HL-60/S4 (cell line): Measurements from ENCODE around the gene CBFB.
"Not testable (repeated sequence)": the region's sequence is repeated elsewhere in the genome, so short reads cannot be mapped to it uniquely, and the experiment has no call there.

Source experiments
- in situ Hi-C: fragments of 300-500 bp; cut with MboI; formaldehyde crosslinking; loops from 2 replicates; pipeline ENCODE4 v1.14.3; 2022; ENCODE audit warnings: low sequenced_read_pairs

CBFB gene

DNA sequence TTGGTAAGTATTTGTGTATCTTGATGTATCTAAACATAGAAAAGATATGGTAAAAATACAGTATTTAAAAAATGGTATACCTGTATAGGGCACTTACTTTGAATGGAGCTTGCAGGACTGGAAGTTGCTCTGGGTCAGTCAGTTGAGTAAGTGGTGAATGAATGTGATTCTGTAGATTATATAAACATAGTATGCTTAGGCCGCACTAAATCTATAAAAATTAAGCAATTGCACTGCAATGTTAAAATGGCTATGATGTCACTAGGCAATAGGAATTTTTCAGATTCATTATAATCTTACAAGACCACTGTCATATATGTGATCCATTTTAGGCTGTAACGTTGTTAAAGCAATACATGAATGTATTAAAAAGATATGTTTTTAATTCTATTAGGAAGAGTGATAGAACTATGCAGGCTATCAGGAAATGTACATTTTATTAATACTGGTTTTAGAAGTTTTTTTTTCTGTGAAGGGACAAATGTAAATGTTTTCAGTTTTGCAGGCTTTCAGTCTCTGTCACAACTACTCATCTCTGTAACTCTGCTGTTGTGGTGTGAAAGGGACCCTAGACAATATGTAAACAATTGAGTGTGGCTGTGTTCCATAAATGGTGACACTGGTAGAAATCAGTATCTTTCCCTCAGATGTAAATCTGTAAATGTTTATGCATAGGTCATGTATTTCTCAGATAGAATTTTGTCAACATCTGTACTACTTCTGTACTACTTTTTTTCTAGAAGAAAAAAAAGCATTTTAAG, 10.5 kb downstream of the CBFB start:
- in situ Hi-C loops: no loop called here

DNA sequence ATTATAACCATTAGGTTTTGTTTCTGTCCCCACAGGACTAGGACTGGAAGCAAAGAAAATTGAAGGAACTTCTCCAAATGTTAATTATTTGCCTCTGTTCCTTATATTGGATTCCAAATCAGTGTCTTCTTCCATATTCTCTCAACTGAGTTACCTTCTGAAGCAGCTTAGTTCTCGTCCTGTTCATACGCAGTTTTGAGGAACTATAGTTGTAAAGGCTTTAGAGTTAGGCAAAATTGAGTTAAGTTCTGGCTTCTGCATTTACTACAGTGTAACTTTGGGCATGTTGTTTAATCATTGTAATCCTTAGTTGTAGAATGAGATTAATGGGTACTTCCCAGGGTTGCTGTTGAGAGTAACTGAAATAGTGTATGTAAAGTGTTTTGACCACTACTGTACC, 11.2 kb downstream of the CBFB start:
- in situ Hi-C loops: no loop called here

DNA sequence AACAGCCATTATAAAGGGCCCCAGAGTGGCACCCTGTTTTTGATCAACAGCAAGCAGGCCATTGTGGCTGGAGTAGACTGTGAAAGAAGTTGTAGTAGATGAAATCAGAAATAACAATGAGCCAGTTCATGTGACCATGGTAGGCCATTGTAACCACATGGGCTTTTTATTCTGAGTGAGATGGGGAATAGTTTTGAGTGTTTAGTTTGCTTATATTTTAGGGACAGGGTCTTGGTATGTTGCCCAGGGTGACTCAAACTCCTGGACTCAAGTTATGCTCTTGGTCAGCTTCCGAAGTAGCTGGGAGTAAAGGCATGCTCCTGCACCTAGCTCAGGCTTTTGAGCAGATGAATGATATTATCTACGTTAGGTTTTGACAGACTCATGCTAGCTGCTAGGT, 12.0 kb downstream of the CBFB start:
- in situ Hi-C loops: no loop called here

DNA sequence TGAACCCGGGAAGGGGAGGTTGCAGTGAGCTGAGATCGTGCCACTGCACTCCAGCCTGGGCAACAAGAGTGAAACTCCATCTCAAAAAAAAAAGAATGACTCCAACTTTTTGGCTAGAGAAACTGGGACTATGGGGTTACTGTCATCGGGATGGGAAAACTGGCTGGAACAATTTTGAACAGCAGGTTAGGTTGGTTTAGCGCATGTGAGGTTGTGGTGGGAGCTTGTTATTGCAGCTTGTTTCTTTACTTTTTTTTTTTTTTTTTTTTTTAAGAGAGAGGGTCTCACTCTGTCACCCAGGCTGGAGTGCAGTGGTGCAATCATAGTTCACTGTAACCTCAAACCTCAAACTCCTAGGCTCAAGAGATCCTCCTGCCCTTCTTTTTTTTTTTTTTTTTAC, 12.6 kb downstream of the CBFB start:
- in situ Hi-C loops: not testable (repeated sequence)

DNA sequence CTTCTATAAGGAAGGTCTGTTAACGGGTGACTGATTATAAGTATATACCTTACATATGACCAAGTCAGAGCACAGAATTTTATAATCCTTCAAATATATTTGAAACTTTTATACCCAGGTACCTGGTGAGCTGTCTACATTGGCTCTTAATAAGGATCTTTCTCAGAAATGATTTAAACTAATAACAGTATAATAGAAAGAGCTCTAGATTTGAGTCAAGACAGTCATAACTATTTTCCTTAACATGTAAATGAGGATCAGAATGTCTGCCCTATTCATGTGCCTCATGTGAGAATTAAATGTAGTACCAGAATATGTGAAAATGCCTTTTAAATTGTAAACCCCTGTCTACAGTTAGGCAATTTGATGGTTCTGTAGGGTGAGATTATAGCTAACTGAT, 14.5 kb downstream of the CBFB start:
- in situ Hi-C loops: no loop called here

DNA sequence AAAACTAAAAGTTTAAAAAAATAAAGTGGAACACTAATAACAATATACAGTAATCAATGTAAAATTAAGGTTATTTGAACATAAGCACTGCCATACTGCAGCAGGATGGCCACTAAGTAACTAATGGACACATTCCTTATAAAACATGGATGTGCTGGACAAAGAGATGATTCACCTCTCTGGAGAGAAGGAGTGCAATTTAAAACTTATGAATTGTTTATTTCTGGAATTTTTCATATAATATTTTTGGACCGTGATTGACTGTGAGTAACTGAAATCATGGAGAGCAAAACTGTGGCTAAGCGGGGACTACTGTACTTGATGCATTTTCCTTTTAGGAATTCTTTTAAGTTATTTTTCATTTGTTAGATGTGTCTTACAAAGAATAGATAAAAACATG, 21.8 kb downstream of the CBFB start:
- in situ Hi-C loops: no loop called here

DNA sequence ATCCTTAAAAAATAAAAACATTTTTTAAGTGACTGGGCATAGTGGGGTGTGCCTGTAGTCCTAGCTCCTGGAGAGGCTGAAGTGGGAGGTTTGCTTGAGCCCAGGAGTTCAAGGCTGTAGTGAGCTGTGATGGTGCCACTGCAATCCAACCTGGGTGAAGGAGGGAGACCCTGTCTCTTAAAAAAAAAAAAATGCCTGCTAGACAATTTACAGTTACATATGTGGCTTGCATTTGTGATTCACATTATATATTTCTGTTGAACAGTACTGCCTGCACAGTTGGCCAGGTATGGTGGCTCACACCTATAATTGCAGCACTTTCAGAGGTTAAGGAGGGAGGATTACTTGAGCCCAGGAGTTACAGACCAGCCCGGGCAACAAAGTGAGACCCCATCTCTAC, 23.4 kb downstream of the CBFB start:
- in situ Hi-C loops: no loop called here

DNA sequence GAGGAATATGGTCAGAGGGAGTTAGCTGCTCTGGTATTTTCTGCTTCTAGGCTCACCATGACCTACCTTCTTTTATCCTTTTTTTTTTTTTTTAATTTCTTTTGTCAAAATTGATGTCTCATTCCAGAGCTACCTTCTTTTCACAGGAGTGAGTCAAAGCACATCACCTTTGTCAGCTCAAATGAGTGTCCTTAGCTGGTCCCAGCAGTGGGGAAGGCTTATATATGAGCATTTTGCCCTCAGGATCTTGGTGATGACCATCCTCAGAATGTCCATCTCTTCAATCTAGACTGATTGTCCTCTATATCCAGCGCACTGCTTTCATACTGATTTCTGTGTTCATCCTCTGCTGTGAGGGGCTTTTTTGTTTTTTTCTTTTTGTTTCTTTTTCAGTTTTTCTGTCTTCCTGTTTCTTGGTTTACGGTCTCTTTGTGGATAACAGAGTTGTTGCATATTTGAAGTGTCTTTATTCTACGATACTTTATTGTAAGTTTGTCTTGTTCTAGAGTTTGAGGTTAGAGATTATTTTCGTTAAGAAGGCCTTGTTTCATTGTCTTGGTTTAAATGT, 24.9 kb downstream of the CBFB start:
- in situ Hi-C loops: no loop called here

DNA sequence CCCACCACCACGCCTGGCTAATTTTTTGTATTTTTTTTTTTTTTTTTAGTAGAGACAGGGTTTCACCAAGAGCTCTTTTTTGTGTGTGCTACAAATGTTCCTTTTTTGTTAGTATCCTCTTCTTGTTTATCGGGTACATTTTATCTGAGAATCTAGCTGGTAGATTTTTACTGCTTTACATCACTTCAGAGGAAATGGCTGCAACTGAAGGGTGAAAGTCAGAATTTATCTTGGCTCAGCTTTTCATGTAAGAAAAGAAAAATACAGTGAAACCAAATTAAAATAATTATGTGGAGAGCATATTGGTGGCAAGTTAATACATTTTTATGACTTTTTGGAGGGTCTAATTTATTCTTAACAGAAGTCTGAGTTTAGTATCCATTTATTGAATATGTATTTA, 26.0 kb downstream of the CBFB start:
- in situ Hi-C loops: no loop called here

DNA sequence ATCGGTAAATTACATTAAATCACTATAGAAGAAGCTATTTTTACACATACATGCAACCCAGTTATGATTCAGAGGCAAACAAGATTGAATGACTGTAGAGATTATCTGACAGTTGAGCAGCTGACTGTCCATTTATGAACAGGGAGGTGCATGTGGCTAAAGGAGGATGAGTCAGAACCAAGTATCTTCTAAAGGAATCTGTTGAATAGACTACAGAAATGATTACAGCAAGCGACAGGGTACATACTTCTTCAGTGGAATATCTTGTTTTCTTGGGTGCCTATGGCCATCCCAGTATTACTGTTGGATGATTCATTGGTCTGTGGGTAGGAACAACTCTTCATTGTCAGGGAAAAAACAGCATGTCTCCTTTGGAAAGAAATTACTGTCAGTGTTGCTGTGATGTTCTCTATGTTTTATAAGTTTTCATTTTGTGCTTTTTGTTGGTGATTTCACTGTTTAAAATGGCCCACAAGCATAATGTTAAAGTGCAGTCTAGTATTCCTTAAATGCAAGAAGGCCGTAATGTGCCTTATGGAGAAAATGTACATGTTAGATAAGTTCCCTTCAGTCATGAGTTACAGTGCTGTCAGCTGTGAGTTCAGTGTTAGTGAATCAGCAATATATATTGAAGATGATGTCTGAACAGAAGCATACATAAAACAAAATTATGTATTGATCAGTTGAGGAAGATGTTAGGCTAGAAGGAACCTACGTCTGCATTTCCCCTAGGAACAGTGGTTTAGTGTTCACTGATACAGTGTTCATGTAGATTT, 27.0 kb downstream of the CBFB start:
- in situ Hi-C loops: no loop called here

DNA sequence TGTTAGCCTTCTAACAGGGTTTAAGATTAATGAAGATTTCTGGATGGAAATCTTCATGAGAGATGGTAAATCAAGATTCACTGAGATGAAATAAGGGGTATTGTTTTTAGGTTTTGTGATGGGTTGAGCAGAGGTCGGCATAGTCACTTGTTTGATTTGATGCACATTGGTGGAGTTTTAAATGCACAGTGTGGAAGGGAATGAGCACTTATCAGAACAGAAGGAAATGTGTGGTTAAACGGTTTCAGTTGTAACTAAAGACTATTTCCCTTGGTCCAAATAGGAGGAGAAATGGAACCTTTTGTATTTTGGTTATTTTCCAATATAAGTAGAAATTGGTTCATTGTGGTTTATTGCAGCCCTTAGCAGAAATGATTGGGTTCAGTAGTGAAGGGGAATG, 34.1 kb downstream of the CBFB start:
- in situ Hi-C loops: no loop called here

DNA sequence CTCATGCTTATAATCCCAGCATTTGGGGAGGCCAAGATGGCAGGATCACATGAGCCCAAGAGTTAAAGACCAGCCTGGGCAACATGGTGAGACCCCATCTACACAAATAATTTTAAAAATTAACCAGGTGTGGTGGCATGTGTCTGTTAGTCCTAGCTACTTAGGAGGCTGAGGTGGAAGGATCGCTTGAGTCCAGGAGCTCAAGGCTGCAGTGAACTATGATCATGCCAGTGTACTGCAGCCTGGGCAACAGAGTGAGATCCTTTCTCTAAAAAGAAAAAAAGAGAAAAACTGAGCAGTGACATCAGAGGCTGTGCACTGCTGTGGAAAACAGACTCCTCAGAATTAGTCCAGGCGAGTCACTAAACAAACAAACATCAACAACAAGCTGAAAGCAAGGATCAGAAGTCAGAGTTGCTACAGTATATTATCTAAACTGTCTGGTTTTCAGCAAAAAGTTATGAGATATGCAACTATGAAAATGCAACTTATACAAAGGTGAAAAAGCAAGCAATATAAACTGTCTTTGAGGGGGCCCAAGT, 39.3 kb downstream of the CBFB start:
- in situ Hi-C loops: no loop called here

DNA sequence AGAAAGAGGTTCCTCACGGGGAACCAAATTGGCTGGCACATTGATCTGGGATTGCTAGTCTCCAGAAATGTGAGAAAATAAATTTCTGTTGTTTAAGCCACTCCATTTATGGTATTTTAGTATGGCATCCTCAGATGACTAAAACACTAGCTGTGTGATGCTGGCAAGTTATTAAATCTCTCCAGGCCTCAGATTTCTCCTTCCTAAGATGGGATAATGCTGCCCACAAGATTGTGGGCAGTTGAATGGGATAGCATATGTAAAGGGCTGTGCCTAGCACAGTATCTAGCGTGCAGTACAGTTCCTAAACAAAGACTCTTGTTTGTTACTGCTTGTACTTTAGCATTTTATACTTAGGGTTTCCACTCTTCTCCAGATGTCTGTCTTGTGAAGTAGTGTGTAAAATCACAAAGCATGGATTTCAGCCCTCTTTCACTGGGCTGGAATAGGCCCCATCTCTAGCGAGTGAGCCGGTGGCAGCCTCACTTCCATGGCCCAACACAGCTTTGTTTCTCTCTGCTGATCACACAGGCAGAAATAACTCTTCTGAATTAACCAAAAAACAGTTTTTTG, 42.6 kb downstream of the CBFB start:
- in situ Hi-C loops: no loop called here

DNA sequence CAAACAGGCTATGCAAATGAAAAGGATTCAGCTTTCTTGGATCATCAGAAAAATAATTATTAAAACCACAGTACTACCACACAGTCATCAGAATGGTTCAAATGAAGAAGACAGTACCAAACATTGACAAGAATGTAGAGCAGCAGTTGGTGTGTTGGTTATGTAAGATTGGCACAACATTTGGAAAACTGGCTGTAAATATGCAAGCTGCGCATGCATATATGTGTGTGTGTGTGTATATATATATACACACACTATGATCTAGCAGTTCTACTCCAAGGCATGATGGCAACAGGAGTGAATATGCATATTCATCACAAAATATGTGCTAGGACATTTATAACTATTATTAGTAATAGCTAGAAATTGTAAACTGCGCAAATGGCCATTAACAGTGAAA, 46.4 kb downstream of the CBFB start:
- in situ Hi-C loops: no loop called here

DNA sequence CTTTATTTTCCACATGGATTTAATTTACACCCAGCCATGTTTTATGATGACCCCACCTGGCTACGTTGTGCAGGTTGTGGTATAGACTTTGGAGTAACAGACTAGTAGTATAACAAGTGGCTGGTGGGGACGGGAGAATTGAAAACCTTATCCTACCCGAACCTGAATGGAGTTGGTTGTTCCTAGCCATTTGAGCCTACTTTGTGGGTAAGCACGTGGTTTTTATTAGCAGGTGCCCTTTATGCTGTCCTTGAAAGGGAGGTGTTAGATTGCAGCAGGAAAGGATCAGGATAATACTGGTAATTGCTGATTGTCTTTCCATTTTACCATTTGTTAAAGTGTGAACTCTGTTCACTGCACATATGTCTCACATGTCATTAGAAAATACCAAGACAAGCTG, 48.9 kb downstream of the CBFB start:
- in situ Hi-C loops: no loop called here

DNA sequence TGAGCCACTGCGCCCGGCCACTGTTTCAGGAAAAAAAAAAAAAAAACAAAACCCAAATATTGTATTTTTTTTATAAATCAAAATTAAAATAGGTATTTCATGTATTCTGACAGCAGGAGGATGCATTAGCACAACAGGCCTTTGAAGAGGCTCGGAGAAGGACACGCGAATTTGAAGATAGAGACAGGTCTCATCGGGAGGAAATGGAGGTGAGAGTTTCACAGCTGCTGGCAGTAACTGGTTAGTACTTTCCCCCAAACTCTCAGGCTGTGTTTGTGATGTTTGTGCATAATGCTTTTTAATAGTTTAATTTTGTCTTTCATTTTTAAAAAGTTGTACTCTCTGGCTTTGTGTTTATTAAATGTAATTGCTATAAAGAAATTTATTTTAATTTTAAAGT, 53.2 kb downstream of the CBFB start:
- in situ Hi-C loops: no loop called here

DNA sequence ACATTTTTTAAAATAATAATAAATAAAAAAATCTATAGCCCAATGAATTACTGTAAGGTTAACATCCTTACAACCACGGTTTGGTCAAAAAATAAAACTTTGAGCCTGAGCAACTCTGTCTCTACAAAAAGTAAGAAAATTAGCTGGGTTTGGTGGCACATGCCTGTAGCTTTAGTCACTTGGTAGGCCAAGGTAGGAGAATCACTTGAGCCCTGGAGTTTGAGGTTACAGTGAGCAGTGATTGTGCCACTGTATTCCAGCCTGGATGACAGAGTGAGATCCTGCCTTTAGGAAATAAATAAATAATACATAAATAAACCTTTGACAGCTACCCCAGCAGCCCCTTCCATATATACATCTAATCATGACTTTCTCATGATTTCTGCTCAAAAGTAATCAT, 53.9 kb downstream of the CBFB start:
- in situ Hi-C loops: no loop called here

DNA sequence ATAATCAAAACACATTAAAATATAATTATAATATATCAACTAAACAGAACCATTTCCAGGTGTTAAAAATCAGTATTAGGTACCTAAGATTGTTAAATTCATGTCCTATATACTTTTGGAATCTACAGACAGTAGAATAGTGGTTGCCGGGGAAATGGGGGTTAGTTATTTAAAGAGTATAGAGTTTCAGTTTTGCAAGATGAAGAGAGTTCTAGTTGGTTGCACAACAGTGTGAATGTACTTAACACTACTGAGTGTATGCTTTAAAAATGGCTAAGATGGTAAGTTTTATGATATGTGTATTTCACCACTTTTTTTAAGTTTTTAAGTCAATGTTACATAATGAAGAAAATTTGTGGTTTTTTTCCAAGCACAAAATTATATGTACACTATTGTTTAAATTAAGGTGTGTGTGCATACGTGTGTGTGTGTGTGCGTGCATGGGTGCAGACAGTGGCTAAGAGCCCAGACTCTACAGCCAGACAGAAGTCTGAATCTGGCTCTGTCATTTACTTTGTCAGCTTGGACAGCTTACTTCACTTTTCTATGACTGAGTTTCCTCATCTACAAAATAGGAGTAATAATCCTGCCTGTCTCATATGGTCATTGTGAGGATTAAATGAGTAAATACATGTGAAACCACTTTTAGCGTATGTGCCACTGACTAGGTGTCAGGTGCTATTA, 55.5 kb downstream of the CBFB start:
- in situ Hi-C loops: no loop called here

DNA sequence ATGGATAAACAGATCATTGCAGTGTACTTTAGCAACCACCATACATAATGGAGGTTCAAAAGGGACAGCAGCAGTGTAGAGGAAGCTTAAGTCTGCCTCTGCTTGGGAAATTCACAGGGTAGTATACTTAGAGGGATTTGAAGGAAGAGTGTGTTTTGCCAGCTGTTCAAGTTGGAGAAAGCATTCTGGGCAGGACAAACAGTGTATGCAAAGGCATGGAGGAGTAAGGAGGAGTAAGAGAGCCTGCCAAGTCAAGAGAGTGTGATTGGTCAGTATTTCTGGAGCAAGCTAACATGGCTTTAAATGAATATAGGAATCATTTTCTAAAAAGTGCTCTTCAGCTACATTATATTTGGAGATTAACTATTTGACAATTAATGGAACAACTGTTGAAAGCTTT, 57.9 kb downstream of the CBFB start:
- in situ Hi-C loops: no loop called here

DNA sequence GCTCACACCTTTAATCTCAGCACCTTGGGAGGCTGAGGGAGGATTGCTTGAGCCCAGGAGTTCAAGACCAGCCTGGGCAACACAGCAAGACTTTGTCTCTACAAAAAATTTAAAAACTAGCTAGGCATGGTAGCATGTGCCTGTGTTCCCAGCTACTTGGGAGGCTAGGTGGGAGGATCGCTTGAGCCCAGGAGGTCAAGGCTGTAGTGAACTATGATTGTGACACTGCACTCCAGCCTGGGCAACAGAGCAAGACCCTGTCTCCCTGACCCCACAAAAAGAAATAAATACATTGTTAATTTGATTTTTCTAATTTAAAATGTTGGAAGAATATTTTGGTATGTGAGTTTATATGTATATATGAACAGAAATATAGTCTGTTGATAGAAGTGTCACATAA, 58.3 kb downstream of the CBFB start:
- in situ Hi-C loops: no loop called here

DNA sequence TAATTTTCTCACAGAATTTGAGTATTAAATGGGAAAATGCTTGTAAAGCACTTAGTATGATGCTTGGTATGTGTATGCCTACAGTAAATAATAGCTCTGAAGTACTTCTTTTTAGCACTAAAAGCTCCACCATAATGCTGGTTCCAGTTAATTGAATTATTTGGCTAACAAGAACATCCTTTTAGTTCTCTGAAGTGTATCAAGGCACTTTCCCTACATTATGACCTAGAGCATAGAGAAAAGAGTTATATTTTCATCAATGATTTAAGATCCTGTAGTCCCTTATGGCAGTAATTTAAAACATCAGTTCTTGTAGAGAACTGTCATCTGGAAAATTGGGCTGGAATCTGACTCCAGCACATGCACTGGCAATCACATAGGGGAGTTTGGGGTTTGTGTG, 58.9 kb downstream of the CBFB start:
- in situ Hi-C loops: no loop called here
